Measurements from ENCODE around the gene LUC7L2.
"Not testable (repeated sequence)": the region's sequence is repeated elsewhere in the genome, so short reads cannot be mapped to it uniquely, and the experiment has no call there.

The LUC7L2 gene

GRCh38 chr7:139403601-139404000 lies 43.9 kb downstream of the LUC7L2 start:
- no peak for DNase-seq

- DNase-seq = no peak
Measured at GRCh38 chr7:139407555-139407954, 47.9 kb downstream of the LUC7L2 start.

- not testable (repeated sequence) for DNase-seq
Measured at GRCh38 chr7:139414743-139415402, 55.2 kb downstream of the LUC7L2 start.

- no peak for DNase-seq
Measured at GRCh38 chr7:139416405-139416804, 56.7 kb downstream of the LUC7L2 start.

GRCh38 chr7:139417478-139417877 lies 57.8 kb downstream of the LUC7L2 start:
- DNase-seq = no peak

- no peak for DNase-seq
Measured at GRCh38 chr7:139421123-139421522, 61.4 kb downstream of the LUC7L2 start.

- no peak for DNase-seq
Measured at GRCh38 chr7:139422126-139422525, 62.4 kb downstream of the LUC7L2 start.

- DNase-seq = no peak
Measured at GRCh38 chr7:139423091-139423490, 63.4 kb downstream of the LUC7L2 start.

- DNase-seq = no peak
Measured at GRCh38 chr7:139424004-139424403, 64.3 kb downstream of the LUC7L2 start.

GRCh38 chr7:139425701-139426100 lies 66.0 kb downstream of the LUC7L2 start:
- not testable (repeated sequence) for DNase-seq

GRCh38 chr7:139426258-139427028 lies 66.7 kb downstream of the LUC7L2 start:
- no peak for DNase-seq

GRCh38 chr7:139427029-139427420 lies 67.3 kb downstream of the LUC7L2 start:
- DNase-seq = no peak

GRCh38 chr7:139427788-139428187 lies 68.1 kb downstream of the LUC7L2 start:
- no peak for DNase-seq

GRCh38 chr7:139429735-139430134 lies 70.0 kb downstream of the LUC7L2 start:
- not testable (repeated sequence) for DNase-seq

- no peak for DNase-seq
Measured at GRCh38 chr7:139430443-139430842, 70.7 kb downstream of the LUC7L2 start.

GRCh38 chr7:139431010-139431409 lies 71.3 kb downstream of the LUC7L2 start:
- no peak for DNase-seq

GRCh38 chr7:139431459-139431858 lies 71.8 kb downstream of the LUC7L2 start:
- no peak for DNase-seq

GRCh38 chr7:139436806-139437205 lies 77.1 kb downstream of the LUC7L2 start:
- DNase-seq = no peak

GRCh38 chr7:139439375-139439774 lies 79.7 kb downstream of the LUC7L2 start:
- DNase-seq = no peak

GRCh38 chr7:139441961-139442360 lies 82.3 kb downstream of the LUC7L2 start:
- DNase-seq = no peak

- DNase-seq = no peak
Measured at GRCh38 chr7:139446051-139446890, 86.6 kb downstream of the LUC7L2 start.

GRCh38 chr7:139450851-139451250 lies 91.2 kb downstream of the LUC7L2 start:
- no peak for DNase-seq

GRCh38 chr7:139451638-139452037 lies 91.9 kb downstream of the LUC7L2 start:
- DNase-seq = no peak

All from COR-L47 (cell line).